Keratinocyte (primary cell): Measurements from ENCODE around the gene PLA2G4D. TPM values are rescaled to one million over a fixed set of nuclear protein-coding genes. Genes with fewer than 3 reads are reported as not detected.
A peak's percentile ranks its signal among the peaks of the same experiment; 100 is the strongest.

ENCODE experiments used
- DNase-seq: peaks from one replicate; pipeline ENCODE4 v3.0.0-alpha.2; 2011; ENCODE audit warnings: low read depth, missing footprints, low spot score
- FAIRE-seq: peaks from 2 replicates; lab custom pipeline; 2011; peaks lifted over from hg19 to GRCh38; lab: Jason Lieb, UNC
- H2AFZ ChIP-seq: 2 replicates; pipeline ENCODE4 v1.6.0; 2012; ENCODE audit warnings: low read length, control low read depth, inconsistent platforms; ENCODE audit not compliant: control insufficient read depth
- H3K27ac ChIP-seq: 2 replicates; pipeline ENCODE4 v1.5.1; 2011; ENCODE audit warnings: low read length; ENCODE audit not compliant: control insufficient read depth, insufficient read depth
- H3K27me3 ChIP-seq: 3 replicates; pipeline ENCODE4 v1.6.0; 2011; ENCODE audit warnings: low read length; ENCODE audit not compliant: control insufficient read depth, insufficient read depth; ENCODE audit errors: extremely low read depth
- H3K36me3 ChIP-seq, 2 experiments: 2 replicates in 1 of 2; 3 replicates in 1 of 2; pipeline ENCODE4 v1.5.1; 2011; ENCODE audit warnings: low read length in 2 of 2, mild to moderate bottlenecking in 1 of 2; ENCODE audit not compliant: control insufficient read depth in 2 of 2, insufficient read depth in 2 of 2; ENCODE audit errors: extremely low read depth in 1 of 2
- H3K4me1 ChIP-seq: 3 replicates; pipeline ENCODE4 v1.5.1; 2011; ENCODE audit warnings: low read length; ENCODE audit not compliant: control insufficient read depth, insufficient read depth; ENCODE audit errors: extremely low read depth
- H3K4me2 ChIP-seq: 3 replicates; pipeline ENCODE4 v1.6.0; 2011; ENCODE audit warnings: low read depth, low read length; ENCODE audit not compliant: control insufficient read depth, insufficient read depth; ENCODE audit errors: extremely low read depth
- H3K4me3 ChIP-seq, 3 experiments: fragments of 200-600 bp in 1 of 3; sonication (generic) in 1 of 3; 2 replicates in 2 of 3; 3 replicates in 1 of 3; pipeline ENCODE4 v1.5.1; 2011 to 2016; ENCODE audit warnings: low read length in 3 of 3, mild to moderate bottlenecking in 3 of 3, control low read depth in 2 of 3, inconsistent platforms in 1 of 3, low read depth in 1 of 3, mixed read lengths in 1 of 3, mixed run types in 1 of 3, moderate library complexity in 1 of 3; ENCODE audit not compliant: control insufficient read depth in 2 of 3, insufficient read depth in 2 of 3; ENCODE audit errors: extremely low read depth in 1 of 3
- H3K79me2 ChIP-seq: 2 replicates; pipeline ENCODE4 v1.6.0; 2012; ENCODE audit warnings: low read length; ENCODE audit not compliant: control insufficient read depth, insufficient read depth
- H3K9ac ChIP-seq: 3 replicates; pipeline ENCODE4 v1.6.0; 2011; ENCODE audit warnings: low read length; ENCODE audit not compliant: control insufficient read depth, insufficient read depth; ENCODE audit errors: extremely low read depth
- H3K9me1 ChIP-seq: 3 replicates; pipeline ENCODE4 v1.6.0; 2011; ENCODE audit warnings: low read length; ENCODE audit not compliant: control insufficient read depth, insufficient read depth; ENCODE audit errors: extremely low read depth
- H3K9me3 ChIP-seq: 2 replicates; pipeline ENCODE4 v1.5.1; 2012; ENCODE audit warnings: low read depth, low read length; ENCODE audit not compliant: control insufficient read depth
- H4K20me1 ChIP-seq: 3 replicates; pipeline ENCODE4 v1.6.0; 2011; ENCODE audit warnings: low read length; ENCODE audit not compliant: control insufficient read depth, insufficient read depth; ENCODE audit errors: extremely low read depth
- EZH2 ChIP-seq: IDR thresholded peaks from one replicate; pipeline ENCODE4 v1.6.1; 2012; ENCODE audit warnings: inconsistent platforms, mild to moderate bottlenecking, low read length, moderate library complexity
- dilution Hi-C: fragments of 300-500 bp; cut with MboI; formaldehyde crosslinking; loops from one replicate; pipeline ENCODE4 v1.7.0; 2020; ENCODE audit warnings: low sequenced_read_pairs; ENCODE audit not compliant: extremely low pct_ligation_motif_present
- polyA plus RNA-seq, 5 experiments: library from polyadenylated mRNA; depleted of rRNA in 3 of 5; stranded (reverse) in 3 of 5; stranded (forward) in 1 of 5; unstranded in 1 of 5; fragments of >200 nt; gene quantifications; 1 replicate in 1 of 5; 2 replicates in 3 of 5; 3 replicates in 1 of 5; pipeline versions ENCODE4 v1.2.1 to v1.2.3, GENCODE V29; 2011 to 2012; ENCODE audit warnings: missing spikeins in 2 of 5, low read depth in 1 of 5, low replicate concordance in 1 of 5
- TF ChIP-seq, protein P1 (sequence below), 3 experiments: IDR thresholded peaks in 1 of 3; conservative IDR thresholded peaks in 1 of 3; optimal IDR thresholded peaks in 1 of 3; 2 replicates in 2 of 3; 3 replicates in 1 of 3; pipeline versions ENCODE3 to v1.5.1; 2011; ENCODE audit warnings: low read length in 3 of 3, mild to moderate bottlenecking in 3 of 3, moderate library complexity in 2 of 3, control low read depth in 1 of 3, inconsistent platforms in 1 of 3; ENCODE audit not compliant: insufficient read depth in 2 of 3; ENCODE audit errors: extremely low read depth in 1 of 3

Gene PLA2G4D
- polyA plus RNA-seq, 1 donor (not counting 4 experiments of a cell fraction or from before 2014, with no cell fraction given), result 0.69 TPM

DNA sequence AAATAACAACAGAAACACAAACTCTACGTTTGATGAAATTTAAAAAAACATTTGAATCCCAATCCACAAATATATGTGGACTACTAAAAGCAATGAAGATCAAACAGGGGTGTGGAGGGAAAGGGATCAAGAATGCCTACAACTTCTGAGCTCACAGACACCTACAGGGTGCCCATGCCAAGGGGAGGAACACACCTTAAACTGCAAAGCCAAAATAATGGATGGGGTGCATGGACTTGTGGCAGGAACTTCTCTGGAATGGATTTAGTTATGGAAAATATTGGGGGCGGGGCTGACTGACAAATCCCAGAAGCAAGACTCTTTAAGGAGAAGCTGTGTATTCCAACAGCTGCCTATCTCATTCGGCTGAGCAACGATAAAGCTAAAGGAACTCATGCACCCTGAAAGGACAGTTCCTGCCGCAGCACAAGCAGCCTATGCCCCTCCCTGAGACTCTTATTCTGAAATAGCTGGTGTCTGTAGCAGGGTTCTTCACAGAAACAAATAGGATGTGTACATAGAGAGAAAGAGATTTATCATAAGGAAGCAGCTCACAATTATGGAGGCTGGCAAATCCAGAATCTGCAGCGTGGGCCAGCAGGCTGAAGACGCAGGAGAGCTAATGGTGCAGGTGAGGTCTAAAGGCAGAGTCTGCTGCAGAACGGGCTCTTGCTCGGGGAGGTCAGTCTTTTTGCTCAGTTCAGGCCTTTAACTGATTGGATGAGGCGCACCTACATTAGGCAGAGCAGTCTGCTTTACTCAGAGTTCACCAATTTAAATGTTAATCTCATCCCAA, 24.5 kb upstream of the PLA2G4D start:
- Histone ChIP-seq H3K27ac (no peak overlapping the region), H2AFZ (peak overlapping the region; percentile 55), H3K79me2 (no peaks in the 10 kb centered on the region), H3K9ac (no peak overlapping the region), H3K4me3 (no peak overlapping the region), H3K9me3 (no peaks in the 10 kb centered on the region), H3K27me3 (no peaks in the 10 kb centered on the region), H3K9me1 (no peaks in the 10 kb centered on the region), H3K4me2 (peak overlapping the region; percentile 49), H3K4me1 (peaks cover 6% of the 10 kb centered on the region), H3K36me3 (no peaks in the 10 kb centered on the region), H4K20me1 (no peaks in the 10 kb centered on the region)
- FAIRE-seq (peak; percentile 39), DNase-seq (no peak)
- dilution Hi-C loops, result no loop called here
- TF ChIP-seq EZH2, result no peak
- TF ChIP-seq, protein P1, sequence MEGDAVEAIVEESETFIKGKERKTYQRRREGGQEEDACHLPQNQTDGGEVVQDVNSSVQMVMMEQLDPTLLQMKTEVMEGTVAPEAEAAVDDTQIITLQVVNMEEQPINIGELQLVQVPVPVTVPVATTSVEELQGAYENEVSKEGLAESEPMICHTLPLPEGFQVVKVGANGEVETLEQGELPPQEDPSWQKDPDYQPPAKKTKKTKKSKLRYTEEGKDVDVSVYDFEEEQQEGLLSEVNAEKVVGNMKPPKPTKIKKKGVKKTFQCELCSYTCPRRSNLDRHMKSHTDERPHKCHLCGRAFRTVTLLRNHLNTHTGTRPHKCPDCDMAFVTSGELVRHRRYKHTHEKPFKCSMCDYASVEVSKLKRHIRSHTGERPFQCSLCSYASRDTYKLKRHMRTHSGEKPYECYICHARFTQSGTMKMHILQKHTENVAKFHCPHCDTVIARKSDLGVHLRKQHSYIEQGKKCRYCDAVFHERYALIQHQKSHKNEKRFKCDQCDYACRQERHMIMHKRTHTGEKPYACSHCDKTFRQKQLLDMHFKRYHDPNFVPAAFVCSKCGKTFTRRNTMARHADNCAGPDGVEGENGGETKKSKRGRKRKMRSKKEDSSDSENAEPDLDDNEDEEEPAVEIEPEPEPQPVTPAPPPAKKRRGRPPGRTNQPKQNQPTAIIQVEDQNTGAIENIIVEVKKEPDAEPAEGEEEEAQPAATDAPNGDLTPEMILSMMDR (optimal IDR thresholded peaks at IDR 0.05 in 1 of 3, IDR thresholded peaks at IDR 0.05 in 1 of 3, conservative IDR thresholded peaks at IDR 0.05 in 1 of 3; ENCODE audit: extremely low read depth in 1 of 3, insufficient read depth in 2 of 3, low read length in 3 of 3), result no peak

GRCh38 chr15:42111924-42112323, 17.6 kb upstream of the PLA2G4D start:
- Histone ChIP-seq H3K27me3 (no peaks in the 10 kb centered on the region), H3K4me2 (no peak overlapping the region), H3K9me3 (no peaks in the 10 kb centered on the region), H4K20me1 (no peaks in the 10 kb centered on the region), H3K79me2 (no peaks in the 10 kb centered on the region), H3K9ac (no peak overlapping the region), H3K4me3 (no peak overlapping the region), H3K4me1 (peaks cover 6% of the 10 kb centered on the region), H2AFZ (no peak overlapping the region), H3K9me1 (no peaks in the 10 kb centered on the region), H3K36me3 (no peaks in the 10 kb centered on the region), H3K27ac (no peak overlapping the region)
- no peak for FAIRE-seq
- no peak for TF ChIP-seq EZH2
- TF ChIP-seq, protein P1 (optimal IDR thresholded peaks at IDR 0.05 in 1 of 3, IDR thresholded peaks at IDR 0.05 in 1 of 3, conservative IDR thresholded peaks at IDR 0.05 in 1 of 3; ENCODE audit: extremely low read depth in 1 of 3, insufficient read depth in 2 of 3, low read length in 3 of 3), result no peak
- DNase-seq, result no peak
- dilution Hi-C loops, result no loop called here
